Measurements from ENCODE around the gene ZSCAN25. TPM values are rescaled to one million over a fixed set of nuclear protein-coding genes. Genes with fewer than 3 reads are reported as not detected.
A peak's percentile ranks its signal among the peaks of the same experiment; 100 is the strongest.
"Not testable (repeated sequence)": the region's sequence is repeated elsewhere in the genome, so short reads cannot be mapped to it uniquely, and the experiment has no call there.

Gene ZSCAN25
- total RNA-seq, 1 experiment from 2014 or later, result 12.1 TPM

DNA sequence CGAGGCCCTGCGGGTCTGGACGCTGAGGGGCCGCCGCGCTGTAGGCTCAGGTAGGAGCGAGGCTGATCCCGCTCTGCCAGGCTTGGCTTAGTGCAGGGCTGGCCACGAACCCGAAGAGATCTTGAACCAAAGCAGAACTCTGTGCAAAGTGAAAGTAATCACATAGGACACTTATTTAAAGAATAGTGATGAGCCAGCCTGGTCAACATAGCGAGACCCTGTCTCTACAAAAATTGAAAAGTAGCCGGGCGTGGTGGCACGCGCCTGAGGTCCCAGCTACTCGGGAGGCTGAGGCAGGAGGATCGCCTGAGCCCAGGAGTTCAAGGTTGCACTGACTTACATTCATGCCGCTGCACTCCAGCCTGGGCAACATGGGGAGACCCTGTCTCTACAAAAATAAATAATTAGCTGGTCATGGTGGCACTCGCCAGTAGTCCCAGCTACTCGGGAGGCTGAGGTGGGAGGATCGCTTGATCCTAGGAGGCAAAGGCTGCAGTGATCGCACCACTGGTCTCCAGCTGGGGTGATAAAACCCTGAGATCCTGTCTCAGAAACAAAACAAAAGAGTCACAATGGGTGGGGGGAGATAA, 541 bp downstream of the ZSCAN25 start:
- no peak for DNase-seq (ENCODE audit: low spot score)

DNA sequence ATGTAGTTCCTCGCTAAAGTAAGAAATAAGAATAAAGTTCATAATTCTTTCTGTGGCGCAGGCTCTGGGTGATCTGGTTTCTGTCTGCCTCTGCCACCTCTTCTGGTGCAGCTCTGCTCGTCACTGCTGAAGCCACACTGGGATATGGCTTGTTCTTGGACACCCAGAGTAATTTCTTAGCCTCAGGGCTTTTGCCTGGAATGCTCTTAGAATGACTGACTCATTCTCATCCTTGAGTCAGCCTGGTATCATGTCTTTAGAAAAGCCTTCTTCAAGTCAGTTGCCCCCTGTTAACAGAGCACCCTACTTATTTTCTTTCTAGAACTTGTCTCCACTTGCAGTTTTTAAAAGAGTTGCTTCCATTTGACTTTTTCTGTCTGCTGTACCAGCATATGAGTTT, 2.0 kb downstream of the ZSCAN25 start:
- peak; percentile 58 for DNase-seq (ENCODE audit: low spot score)

DNA sequence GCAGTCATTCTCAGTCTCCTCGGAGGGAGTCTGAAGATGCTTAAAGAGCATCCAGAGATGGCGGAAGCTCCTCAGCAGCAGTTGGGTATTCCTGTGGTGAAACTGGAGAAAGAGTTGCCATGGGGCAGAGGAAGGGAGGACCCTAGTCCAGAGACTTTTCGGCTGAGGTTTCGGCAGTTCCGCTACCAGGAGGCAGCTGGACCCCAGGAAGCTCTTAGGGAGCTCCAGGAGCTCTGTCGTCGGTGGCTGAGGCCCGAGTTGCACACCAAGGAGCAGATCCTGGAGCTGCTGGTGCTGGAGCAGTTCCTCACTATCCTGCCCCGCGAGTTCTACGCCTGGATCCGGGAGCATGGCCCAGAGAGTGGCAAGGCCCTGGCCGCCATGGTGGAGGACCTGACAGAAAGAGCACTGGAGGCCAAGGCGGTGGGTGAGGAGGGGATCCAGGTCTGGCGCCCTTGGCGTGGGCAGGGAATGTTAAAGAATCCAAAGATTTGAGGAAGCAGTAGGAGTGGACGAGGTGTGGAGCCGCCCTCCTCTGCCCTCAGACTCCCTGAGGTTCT, 2.9 kb downstream of the ZSCAN25 start:
- DNase-seq (ENCODE audit: low spot score), result no peak

DNA sequence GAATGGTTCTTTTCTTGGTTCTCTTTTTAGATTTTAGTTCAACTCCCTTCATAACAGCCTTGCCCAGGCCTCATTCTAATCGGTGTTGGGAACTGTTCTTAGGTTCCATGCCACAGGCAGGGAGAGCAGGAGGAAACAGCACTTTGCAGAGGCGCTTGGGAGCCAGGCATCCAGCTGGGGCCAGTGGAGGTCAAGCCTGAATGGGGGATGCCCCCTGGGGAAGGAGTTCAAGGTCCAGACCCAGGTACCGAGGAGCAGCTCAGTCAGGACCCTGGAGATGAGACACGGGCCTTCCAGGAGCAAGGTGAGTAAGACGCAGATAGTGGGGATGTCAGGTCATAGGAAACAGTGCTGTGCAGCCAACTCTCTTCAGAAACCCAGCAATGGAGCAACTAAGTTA, 4.5 kb downstream of the ZSCAN25 start:
- DNase-seq (ENCODE audit: low spot score), result no peak

DNA sequence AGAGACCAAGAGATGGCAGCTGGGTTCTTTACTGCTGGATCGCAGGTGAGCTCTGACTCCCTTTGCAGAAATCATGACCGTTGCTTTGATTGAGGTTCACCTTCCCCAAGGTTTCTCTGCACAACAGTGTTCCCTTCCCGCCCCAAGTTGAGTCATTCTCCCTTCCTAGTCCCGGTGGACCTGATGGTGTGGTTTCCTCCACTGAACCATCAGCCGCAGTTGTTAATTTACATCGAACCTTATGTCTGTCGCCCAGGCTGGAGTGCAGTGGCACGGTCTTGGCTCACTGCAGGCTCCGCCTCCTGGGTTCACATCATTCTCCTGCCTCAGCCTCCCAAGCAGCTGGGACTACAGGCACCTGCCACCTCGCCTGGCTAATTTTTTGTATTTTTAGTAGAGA, 5.8 kb downstream of the ZSCAN25 start:
- DNase-seq (ENCODE audit: low spot score), result no peak

DNA sequence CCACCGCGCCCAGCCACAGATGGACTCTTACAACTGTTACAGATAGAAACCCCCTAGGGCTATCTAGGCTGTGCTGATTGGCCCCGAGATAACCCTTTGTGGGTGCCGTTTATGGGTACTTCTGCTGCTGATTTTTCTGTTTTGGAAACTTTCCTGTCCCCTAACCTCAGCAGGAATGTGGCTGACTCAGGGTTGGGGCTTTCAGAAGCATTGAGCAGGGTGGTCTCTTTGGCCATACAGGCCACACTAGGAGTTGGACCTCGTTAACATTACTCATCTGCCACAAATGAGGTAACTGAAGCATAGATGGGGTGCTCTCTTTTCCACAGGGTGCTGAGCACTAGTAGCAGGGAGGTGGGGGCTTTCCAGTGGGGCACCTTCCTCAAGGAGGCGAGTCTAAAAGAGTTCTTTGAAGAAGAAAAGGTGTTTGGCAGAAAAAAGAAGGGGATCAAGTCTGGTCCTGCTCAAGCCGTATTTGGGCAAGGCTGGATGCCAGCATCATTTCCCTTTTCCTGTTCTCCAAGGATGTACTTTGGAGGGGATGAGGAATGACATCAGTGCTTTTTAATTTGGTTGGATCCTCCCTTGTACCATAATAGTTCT, 6.4 kb downstream of the ZSCAN25 start:
- DNase-seq (ENCODE audit: low spot score), result peak; percentile 38

DNA sequence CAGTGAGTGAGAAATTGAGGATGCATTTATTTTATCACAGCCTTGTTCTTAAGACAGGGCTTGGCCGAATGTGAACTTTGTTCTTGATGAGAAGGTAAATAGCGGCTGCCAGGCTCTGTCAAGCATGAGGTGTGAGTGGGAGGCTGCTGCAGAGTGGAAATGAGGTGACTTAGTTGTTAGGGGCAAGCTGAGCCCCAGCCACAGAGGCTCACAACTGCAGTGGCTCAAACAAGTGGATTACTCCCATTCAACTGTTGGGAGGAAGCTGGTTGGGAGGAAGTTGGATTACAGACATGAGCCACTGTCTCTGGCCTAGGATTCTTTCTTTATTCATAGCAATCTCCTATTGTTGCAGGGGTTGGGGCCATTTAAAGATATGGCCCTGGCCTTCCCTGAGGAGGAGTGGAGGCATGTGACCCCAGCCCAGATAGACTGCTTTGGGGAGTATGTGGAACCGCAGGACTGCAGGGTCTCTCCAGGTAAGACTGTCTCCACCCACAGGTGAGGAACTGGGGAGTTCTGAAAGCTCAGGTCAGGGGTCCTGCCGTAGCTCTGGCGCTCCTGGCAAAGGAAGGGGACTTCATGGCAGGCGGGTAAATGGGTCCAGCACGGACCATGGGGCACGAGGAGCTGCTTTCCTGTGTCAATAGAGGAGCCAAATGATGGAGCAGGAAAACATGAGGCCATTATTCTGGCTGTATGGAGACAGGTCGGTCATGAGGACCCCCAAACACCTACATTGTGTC, 7.1 kb downstream of the ZSCAN25 start:
- DNase-seq (ENCODE audit: low spot score), result no peak

DNA sequence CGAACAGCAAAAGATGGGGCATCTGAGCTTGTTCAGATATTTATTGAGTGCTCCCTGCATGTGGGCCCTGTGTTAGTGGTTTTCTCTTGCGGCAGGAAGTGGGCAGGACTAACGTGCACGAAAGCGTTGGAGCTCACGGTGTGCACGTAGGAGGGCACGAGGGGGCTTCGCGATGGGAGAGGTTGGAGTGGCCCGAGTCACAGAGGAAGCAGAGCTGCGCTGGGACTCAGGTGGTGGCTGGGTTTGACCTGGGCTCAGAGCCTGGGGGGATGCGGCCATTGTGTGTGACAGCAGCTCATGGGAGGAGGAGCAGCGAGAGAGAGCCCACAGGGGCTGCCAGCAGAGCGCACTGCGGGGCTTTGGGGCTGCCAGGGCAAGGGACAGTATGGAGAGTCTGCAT, 7.7 kb downstream of the ZSCAN25 start:
- DNase-seq (ENCODE audit: low spot score), result no peak

DNA sequence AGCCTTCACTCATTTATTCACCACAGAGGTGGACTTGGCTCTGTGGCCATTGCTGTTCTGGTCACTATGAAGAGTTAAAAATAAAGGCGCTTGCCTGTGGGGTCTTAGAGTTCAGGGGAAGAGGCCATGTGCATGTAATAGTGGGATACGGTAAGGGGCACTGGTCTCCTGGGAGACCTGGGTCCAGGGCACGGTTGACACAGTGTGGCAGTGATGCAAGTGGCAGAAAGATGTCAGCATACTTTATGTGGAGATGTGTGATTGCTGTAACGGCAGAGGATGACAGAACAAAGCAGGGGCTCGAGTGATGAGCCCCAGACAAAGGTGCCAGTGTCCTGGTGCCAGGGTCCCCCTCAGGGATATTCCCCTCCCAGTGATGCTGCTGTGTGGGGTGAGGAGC, 8.6 kb downstream of the ZSCAN25 start:
- no peak for DNase-seq (ENCODE audit: low spot score)

DNA sequence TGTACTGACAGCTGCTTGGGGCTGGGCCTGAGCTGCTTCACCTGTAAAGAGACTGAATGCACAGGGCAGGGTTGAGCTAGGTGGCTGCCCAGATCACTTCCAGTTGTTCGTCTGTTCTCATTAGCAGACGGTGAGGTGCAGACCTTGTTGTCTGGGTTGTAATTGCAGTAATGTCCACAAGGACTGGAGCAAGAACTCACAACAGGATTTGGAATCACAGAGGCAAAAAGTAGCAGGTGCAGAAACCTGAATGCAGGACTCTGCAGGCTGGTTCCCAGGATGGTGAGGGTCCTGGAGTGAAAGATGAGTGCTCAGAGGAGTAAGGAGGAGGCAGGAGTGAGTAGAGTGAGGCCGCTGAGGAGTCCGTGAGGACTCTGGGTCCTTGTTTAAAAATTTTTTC, 9.2 kb downstream of the ZSCAN25 start:
- no peak for DNase-seq (ENCODE audit: low spot score)

DNA sequence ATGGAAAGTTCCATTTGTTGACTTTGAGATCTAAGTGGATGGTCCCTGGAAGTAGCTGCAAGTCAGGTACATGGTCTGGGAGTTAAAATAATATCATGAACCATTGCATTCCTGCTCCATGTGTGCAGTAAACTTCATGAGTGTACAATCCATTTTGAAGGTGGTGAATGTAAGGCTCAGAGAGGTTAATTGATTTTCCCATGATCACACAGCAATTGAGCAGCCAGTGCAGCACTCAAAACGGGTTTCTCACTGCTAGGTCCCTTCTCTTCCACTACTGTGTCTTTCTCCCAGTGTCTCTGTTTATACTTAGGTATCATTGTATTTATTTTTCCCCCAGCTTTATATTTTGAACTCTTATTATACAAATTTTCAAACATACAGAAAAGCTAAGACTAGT, 9.9 kb downstream of the ZSCAN25 start:
- no peak for DNase-seq (ENCODE audit: low spot score)

DNA sequence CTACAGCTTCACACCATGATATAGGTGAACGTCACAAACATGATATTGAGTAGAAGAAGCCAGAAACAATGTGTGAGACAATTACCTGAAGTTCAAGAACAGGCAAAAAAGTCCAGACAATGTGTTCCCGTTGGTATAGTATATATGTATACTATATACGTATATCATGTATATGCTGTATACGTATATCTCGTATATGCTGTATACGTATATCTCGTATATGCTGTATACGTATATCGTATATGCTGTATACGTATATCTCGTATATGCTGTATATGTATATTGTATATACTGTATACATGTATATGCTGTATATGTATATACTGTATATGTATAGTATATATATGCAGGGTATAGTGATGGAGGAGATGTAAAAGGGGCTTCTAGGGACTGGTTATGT, 10.8 kb downstream of the ZSCAN25 start:
- DNase-seq (ENCODE audit: low spot score), result no peak

DNA sequence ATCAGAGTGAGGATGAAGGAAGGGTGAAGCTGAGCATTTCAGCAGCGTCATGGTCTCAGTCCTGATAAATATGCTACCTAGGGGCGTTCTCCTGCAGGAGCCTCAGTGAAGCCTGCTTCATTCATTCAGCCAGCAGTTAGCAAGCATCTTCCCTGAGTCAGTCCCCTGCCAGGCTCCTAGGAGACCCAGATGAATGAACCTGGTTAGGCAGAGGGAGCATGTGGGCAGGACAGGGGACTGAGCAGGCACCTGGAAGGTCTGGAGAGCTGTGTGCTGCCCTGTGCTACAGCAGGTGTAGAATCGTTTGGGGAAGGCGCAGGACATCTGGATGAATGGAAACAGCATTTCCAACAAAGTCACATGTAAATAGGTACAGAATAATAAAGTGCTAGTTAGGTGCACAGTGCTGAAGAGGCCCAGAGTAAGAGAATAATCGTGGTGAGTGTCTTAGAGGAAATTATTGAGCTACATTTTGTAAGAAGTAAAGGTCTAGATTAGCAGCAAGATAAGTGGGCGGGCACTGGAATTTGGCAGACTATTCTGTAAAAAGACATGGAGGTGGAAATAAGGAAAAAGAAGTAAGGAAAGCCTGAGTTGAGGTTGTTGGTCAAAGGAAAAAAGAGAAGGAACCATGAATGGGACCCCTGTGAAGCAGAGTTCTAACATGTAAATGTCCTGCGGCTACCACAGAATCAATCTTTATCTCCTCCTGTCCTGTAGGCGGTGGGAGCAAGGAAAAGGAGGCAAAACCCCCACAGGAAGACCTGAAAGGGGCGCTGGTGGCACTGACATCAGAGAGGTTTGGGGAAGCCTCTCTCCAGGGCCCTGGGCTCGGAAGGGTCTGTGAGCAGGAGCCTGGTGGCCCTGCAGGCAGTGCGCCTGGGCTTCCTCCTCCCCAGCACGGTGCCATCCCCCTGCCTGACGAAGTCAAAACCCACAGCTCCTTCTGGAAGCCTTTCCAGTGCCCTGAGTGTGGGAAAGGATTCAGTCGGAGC, 12.0 kb downstream of the ZSCAN25 start:
- DNase-seq (ENCODE audit: low spot score), result no peak

DNA sequence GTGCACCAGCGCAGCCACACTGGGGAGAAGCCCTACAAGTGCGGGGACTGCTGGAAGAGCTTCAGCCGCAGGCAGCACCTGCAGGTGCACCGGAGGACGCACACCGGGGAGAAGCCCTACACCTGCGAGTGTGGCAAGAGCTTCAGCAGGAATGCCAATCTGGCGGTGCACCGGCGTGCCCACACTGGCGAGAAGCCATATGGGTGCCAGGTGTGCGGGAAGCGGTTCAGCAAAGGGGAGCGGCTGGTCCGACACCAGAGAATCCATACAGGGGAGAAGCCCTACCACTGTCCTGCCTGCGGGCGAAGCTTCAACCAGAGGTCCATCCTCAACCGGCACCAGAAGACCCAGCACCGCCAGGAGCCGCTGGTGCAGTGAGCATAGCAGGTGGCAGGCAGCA, 12.9 kb downstream of the ZSCAN25 start:
- DNase-seq (ENCODE audit: low spot score), result no peak

DNA sequence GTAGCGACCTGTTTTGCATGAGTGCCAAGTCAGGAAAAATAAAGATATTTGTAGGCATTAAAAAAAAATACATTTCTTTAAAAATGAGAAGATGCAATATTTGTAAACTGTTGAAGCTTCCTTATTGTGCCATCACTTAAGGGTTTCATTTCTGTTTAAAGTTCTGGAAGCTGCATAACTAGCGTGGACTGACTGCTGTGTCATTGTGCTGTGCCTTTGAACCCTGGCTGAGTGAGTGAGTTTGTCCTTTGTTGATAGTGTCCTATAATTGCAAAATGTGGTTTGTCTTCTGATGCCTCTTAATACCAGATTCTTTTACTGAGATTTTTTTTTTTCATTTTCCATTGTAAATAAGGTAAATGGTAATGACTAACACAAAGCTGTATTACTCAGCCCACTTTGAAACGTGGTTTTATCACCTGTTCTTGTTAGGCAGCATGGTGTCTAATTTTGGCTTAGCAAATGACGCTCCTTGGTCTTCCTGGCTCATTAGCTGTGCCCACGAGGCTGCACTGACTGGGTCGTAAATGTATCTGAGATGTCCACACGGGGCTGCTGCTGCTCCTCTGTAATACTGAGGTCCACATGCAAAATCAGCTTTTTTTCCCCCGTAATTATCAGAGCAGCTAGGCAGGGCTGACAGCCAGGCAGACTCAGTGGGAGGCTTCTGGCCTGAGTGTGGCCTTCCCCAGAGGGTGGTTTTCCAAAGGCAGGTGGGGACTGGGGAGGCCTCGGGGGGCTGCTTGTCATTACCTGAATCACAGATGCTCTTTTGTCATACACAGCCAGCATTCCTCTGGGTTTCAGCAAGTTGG, 14.8 kb downstream of the ZSCAN25 start:
- DNase-seq (ENCODE audit: low spot score), result peak; percentile 35

DNA sequence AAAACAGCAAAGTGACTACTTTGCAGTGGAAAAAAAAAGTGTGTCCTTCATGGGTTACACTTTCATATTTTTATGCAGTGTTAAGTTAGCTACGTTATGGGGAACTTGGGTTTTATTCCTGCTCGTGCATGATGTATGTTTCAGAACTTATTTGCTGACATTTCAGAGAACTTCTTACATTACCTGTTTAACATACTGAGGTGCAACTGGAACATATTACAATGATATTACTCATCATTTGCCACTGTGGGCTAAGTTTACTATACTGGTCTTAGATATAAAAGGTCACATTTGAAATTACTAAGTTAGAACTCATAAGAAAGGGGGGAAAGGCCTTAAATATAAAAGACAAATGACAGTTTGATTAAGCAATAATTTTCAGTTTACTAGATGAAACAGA, 20.7 kb downstream of the ZSCAN25 start:
- not testable (repeated sequence) for DNase-seq (ENCODE audit: low spot score)

DNA sequence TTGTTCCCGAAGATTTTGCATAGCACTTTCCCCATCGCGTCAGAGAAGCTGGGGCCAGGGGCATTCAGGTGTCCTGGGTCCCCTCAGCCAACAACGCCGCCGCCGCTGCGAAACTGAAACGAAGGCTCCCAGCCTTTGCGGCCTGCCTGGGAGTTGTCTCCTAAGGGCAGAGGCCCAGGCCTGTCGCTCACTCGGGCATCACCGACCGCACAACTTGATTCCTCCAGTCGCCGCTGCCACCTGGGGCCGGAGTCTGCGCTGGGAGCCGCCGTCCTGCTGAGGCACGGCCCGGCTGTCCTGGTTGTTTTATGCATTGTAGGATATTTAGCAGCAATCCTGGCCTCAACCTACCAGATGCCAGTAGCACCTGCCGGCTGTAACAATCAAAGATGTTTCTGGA, 22.0 kb downstream of the ZSCAN25 start:
- no peak for DNase-seq (ENCODE audit: low spot score)

DNA sequence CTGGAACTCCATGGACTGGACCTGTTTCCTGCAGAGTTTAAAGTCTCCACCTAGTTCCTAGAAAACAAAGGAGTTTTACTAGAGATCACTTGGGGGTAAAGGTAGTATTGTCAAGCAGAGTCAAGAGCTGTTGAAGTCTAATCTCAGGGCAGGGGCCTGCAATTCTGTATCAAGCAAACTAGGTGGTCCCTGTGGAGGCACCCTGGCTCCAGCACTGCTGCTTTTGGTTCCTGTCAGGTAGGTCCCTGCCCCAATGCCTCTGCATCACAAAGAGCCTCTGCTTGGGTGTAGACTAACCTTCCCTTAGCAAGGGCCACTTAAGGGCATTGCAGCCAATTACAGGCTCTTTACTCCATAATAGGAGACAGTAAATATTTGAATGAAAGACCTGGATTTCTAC, 22.5 kb downstream of the ZSCAN25 start:
- no peak for DNase-seq (ENCODE audit: low spot score)

DNA sequence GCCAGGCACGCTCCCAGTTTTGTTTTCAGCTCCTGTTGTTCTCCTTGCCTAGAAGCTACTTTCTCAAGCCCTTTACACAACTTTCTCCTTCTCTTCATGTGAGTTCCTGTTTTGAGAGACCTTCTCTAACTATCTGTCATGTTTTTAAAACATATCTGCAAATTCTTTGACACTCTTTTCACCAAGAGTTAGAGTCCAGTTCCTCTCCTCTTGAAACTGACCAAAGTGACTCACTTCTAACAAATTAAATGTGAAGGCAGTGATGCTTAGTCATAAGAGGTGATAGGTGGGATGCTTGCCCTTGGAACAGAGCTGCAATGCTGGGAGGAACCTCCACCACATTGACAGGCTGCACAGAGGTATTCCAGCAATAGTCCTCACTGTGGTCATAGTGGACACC, 25.3 kb downstream of the ZSCAN25 start:
- DNase-seq (ENCODE audit: low spot score), result peak; percentile 13

DNA sequence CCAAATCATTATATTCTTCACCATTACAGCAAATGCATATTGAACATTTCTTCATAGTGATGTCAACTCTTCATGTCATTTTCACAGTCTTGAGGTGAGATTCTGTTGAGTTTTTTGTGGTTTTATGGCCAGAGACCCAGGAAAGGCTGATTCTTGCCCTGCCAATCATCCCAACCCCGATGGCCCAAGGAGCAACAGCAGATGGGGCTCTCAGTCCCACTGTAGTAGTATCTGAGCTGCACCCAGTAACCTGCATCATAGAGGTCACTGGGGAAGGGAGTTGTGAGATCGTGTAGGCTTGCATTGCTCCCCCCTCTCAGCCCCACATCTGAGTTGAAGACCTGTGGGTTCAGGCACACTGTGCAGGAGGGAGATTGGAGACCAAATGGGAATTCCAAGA, 26.7 kb downstream of the ZSCAN25 start:
- no peak for DNase-seq (ENCODE audit: low spot score)

DNA sequence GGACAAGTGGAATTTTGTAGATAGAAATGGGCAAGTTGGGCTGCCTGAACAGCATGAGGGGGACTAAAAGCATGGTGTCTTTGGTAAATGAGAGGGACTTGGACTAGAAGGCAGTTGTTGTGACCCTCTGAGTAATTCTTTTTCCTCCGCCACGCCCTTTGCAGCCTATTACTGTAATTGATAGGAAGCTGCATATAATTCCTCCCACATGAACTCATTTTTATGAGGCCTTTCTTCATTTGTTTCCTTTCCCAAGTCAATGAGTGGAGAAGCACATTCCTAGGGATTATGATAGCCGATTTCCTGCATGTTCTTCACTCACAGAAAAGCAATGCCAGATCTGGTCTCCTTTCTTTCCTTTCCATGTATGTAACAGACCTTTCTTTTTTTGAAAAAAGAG, 27.7 kb downstream of the ZSCAN25 start:
- no peak for DNase-seq (ENCODE audit: low spot score)

Data from A172 (cell line).